ENCODE data around the gene IL17REL.

Gene IL17REL

GRCh38 chr22:49966041-49966773 lies 46.4 kb downstream of the IL17REL start:
- DNase-seq = no peak

DNA sequence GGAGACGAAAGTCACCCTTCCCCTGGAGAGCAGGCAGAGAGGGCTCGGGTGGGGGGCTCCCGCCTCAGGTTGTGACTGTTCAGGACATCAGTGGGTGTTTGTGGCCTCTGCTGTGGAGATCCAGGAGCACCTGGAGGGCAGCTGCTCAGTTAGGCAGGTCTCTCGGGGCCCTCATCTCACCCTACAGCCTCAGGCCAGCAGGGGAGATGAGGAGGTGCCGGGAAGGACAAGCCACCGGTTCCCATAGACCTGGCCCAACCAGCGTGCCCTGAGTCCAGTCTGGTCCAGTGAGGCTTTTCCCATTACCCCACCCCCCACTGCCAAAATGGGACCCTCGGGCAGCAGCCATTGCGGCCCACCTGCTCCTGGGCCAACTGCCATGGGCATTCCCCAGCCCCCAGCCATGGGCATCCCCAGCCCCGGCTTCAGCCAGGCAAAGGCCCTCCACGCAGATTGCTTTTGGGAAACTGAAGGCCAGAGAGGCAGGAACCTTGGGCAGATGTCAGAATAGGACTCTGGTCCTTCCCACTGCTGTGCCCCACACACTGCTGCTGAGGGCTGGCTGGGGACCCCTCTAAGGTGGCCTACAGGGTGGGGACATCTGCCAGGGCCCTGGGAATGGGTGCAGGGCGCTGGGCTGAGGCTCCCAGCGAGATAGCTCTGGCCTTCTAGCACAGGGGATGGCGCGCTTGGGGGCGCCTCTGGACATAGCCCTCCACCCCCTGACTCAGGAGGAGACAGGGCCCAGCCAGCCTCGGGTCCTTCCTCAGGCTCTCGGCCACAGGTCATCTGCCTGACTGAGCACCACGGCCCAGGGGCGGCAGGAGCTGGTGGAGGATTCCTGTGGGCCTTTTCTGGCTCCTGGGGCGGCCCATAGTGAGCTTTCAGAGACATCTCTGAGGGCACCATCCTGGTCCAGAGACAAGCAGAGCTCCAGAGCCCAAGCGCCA lies 47.2 kb downstream of the IL17REL start:
- no peak for DNase-seq

- DNase-seq = no peak
These were observed 48.2 kb downstream of the IL17REL start for GRCh38 chr22:49964136-49965090.

DNA sequence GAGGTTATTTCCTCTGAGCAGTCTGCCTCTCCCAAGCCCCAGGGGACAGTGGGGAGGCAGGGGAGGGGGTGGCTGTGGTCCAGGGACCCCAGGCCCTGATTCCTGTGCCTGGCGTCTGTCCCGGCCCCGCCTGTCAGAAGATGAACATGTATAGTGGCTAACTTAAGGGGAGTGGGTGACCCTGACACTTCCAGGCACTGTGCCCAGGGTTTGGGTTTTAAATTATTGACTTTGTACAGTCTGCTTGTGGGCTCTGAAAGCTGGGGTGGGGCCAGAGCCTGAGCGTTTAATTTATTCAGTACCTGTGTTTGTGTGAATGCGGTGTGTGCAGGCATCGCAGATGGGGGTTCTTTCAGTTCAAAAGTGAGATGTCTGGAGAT lies 48.9 kb downstream of the IL17REL start:
- DNase-seq = no peak

DNA sequence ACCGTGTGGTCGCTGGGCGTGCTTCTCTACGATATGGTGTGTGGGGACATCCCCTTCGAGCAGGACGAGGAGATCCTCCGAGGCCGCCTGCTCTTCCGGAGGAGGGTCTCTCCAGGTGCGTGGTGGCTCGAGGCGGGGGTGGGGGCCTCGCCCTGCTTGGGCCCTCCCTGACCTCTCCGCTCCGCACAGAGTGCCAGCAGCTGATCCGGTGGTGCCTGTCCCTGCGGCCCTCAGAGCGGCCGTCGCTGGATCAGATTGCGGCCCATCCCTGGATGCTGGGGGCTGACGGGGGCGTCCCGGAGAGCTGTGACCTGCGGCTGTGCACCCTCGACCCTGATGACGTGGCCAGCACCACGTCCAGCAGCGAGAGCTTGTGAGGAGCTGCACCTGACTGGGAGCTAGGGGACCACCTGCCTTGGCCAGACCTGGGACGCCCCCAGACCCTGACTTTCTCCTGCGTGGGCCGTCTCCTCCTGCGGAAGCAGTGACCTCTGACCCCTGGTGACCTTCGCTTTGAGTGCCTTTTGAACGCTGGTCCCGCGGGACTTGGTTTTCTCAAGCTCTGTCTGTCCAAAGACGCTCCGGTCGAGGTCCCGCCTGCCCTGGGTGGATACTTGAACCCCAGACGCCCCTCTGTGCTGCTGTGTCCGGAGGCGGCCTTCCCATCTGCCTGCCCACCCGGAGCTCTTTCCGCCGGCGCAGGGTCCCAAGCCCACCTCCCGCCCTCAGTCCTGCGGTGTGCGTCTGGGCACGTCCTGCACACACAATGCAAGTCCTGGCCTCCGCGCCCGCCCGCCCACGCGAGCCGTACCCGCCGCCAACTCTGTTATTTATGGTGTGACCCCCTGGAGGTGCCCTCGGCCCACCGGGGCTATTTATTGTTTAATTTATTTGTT lies 49.6 kb downstream of the IL17REL start:
- no peak for DNase-seq

GRCh38 chr22:49962012-49962750 lies 50.4 kb downstream of the IL17REL start:
- peak; percentile 95 for DNase-seq

DNA sequence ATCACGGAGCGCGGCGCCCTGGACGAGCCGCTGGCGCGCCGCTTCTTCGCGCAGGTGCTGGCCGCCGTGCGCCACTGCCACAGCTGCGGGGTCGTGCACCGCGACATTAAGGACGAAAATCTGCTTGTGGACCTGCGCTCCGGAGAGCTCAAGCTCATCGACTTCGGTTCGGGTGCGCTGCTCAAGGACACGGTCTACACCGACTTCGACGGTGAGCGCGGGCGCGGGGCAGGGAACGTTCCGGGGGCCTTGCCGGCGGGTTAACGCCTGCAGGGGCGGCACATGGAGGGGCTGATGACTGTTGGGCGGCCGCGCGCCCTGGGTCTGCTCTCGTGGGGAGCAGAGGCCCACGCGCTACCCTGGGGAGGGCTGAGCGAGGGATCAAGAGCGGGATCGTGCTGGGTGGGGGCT lies 51.0 kb downstream of the IL17REL start:
- DNase-seq = no peak

- peak; percentile 44 for DNase-seq
These were observed 51.5 kb downstream of the IL17REL start for GRCh38 chr22:49961005-49961600.

- DNase-seq = peak; percentile 90
These were observed 52.2 kb downstream of the IL17REL start, which contains the start of gene PIM3 for GRCh38 chr22:49960159-49961004. Gene PIM3 (plus strand): TSS chr22:49960772. CDS start chr22:49960948, 176 bp downstream.

- no peak for DNase-seq
These were observed 52.8 kb downstream of the IL17REL start for GRCh38 chr22:49959782-49960158.

DNA sequence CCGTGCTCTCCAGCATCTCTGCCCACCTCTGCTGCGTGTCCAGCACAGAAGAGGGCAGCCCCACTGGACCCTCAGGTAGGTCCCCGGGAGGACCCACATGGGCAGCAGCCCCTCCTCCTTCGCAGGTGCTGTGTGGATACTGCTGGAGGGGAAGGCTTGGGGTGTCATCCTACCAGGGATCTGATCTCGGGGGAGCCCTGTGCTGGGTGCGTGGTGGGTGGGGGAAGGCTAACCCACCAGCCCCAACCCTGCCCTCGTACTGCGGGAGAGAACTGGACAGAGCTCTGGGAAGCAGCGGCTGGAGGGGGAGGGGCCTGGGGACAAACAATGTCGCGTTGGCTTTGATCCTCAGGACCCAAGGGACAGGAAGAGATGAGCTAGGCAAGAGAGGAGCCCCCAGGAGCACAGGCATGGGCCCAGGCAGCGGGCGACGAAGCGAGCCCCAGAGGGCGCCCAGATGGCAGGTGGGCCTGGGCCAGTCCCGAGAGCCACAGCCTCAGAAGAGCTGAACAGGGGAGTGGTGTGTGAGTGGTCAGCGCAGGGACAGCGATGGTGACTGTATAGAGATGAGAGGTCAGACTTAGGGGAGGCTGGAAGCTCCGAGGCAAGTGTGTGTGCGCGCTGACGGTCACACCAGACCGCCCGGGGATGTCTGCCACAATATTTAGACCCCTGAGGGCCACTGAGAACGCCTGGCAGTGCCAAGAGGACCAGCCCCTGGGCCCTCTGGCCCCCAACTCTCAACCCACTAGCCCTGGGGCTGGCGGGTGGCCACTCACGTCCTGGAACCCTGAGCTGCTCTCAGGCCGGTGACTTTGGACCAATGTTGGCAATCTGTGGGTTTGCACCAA lies 53.4 kb downstream of the IL17REL start:
- DNase-seq = no peak

GRCh38 chr22:49958366-49958921 lies 54.1 kb downstream of the IL17REL start:
- DNase-seq = no peak

DNA sequence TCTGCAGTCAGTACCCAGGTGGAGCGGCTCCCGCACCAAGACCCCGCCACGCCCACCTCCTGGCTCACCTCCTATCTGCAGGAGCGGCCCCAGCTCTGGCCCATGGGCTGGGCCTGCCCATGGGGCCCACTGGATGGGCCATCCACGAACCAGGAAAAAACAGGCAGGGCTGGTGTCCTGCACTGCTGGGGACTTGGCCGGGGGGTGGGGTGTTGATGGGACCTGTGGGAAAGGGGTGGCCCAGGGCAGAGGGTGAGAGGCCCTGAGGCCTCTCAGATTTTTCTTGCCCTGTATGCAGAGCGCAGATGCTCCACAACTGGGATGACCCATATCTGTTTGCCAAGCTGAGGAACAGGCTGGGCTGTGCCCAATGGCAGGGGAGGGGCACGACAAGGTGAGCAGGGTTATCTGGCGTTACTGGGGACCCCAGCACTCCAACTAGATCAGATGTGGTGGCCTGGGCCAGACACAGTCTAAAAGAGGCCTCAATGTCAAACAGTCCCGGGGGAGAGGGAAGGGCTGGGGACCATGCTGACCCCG lies 54.7 kb downstream of the IL17REL start:
- DNase-seq = no peak

DNA sequence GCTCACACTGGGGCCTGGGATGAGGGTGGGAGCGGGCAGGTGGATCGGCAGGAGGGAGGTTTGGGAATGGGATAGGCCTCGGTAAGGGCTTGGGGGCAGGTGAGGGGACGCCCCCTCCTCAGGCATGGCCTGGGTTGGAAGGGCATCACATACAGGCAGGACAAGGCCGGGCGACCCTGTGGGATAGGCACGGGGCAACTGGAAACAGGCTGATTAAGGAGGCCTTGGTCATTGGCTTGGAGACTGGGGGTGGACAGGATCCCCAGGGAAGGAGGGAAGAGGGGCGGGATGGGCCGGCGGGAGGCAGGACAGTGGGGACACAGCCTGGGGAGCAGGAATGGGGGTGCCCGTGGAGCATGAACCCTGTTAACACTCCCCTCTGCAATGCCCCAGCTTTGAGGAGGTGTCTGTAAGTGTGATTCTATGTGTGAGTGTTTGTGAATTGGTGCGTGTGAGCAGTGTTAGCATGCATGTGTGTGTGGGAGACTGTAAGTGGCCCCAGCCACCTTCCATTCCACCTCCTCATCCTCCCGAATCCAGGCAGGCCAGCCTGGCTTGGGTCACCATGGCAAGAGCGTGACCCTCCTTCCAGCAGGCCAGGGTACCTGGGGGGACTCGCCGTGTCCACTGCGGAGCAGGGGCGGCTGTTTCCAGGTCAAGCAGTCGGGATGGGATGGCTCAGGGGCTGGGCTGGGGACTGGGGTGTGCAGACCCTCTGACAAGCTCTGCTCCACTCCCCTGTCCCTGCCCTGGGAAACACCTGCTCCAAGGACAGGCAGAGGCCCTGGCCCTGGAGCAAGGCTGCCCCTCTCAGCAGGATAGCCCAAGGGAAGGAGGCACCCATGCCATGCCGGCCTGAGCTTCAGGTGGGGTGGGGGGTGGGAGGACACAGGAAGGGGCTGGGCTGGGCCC lies 55.4 kb downstream of the IL17REL start:
- DNase-seq = no peak

GRCh38 chr22:49956418-49956770 lies 56.2 kb downstream of the IL17REL start:
- DNase-seq = no peak

- no peak for DNase-seq
These were observed 56.8 kb downstream of the IL17REL start for GRCh38 chr22:49955581-49956417.

All from activated gamma-delta T cell (primary cell).